ENCODE results near the gene KIAA0232.

KIAA0232 gene

DNA sequence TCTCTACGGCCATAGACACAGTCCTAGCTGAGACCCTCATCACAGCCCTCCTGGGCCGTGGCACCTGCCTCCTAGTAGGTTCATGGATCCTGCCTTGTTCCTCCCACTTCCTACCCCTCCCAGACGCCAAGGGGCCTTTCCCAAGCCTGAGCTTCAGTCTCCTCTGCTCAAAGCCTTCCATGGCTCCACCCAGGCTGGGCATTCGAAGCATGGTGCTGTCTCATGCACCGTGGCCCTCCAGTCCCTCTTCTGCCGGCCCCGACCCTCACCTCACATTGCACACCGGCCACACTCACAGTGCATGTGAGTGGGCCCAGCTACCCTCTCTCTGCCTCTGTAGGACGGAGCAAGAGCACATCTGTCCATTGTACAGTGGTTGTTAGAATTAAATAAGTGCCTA, 21.7 kb upstream of the KIAA0232 start:
- no peak overlapping the region for H3K27ac ChIP-seq
- intact Hi-C loops (cut with DNase I; ENCODE audit: low total_unique reads), result no loop called here
- H3K4me3 ChIP-seq, result no peak overlapping the region
- H3K4me1 ChIP-seq, result peaks cover 0 to 7% (median 0%) of the 10 kb centered on the region in 4 donors
- no peak for DNase-seq
- H3K27me3 ChIP-seq, result no peaks in the 10 kb centered on the region
- no peaks in the 10 kb centered on the region for H3K9me3 ChIP-seq
- H3K36me3 ChIP-seq, result no peaks in the 10 kb centered on the region
- TF ChIP-seq, protein P1, sequence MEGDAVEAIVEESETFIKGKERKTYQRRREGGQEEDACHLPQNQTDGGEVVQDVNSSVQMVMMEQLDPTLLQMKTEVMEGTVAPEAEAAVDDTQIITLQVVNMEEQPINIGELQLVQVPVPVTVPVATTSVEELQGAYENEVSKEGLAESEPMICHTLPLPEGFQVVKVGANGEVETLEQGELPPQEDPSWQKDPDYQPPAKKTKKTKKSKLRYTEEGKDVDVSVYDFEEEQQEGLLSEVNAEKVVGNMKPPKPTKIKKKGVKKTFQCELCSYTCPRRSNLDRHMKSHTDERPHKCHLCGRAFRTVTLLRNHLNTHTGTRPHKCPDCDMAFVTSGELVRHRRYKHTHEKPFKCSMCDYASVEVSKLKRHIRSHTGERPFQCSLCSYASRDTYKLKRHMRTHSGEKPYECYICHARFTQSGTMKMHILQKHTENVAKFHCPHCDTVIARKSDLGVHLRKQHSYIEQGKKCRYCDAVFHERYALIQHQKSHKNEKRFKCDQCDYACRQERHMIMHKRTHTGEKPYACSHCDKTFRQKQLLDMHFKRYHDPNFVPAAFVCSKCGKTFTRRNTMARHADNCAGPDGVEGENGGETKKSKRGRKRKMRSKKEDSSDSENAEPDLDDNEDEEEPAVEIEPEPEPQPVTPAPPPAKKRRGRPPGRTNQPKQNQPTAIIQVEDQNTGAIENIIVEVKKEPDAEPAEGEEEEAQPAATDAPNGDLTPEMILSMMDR (IDR thresholded peaks at IDR 0.05), result no peak

DNA sequence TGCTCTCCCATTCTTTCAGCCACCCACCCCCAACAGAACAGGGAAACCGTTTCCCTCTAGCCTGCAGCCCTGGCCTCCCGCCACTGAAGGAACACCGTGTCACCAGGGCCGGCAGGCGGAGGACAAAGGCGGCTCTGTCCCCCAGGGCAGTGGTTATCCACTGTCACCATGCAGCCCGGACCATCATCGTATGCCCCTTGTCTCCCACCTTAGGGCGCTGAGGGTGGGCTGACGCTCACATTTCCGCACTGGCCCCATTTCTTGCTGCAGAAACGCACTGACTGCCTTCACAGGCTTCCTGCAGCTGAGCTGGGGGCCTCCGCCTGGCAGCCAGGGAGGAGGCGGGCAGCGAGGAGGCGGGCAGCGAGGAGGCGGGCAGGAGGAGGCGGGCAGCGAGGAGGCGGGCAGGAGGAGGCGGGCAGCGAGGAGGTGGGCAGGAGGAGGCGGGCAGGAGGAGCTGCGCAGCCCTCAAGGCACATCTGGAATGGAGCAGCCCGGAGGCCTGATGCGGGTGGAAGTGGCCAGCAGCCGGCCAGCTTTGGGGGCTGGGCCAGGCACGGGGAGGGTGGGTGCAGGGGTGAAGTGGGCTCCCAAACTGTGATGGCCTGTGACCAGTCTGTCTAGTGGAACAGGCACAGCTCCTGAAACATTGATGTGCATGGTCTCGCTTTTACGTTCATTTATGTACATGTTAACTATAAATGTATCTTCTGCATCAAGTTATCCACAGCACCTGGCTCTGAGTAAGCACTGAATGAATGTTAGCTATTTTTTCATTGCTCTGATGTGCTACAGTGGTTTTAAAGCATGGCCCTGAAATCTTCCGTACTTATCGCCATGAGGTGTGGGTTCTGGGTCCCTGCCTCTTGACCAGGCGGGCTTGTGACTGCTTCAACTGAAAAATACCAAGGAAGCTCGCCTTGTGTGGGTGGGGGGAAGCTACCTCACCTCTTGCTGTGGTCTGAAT, 20.6 kb upstream of the KIAA0232 start:
- H3K27me3 ChIP-seq, result no peaks in the 10 kb centered on the region
- intact Hi-C loops (cut with DNase I; ENCODE audit: low total_unique reads), result no loop called here
- TF ChIP-seq, protein P1 (IDR thresholded peaks at IDR 0.05), result no peak
- no peak overlapping the region for H3K27ac ChIP-seq
- peaks cover 0 to 7% (median 0%) of the 10 kb centered on the region in 4 donors for H3K4me1 ChIP-seq
- H3K9me3 ChIP-seq, result no peaks in the 10 kb centered on the region
- H3K4me3 ChIP-seq, result no peak overlapping the region
- no peaks in the 10 kb centered on the region for H3K36me3 ChIP-seq
- DNase-seq, result no peak

DNA sequence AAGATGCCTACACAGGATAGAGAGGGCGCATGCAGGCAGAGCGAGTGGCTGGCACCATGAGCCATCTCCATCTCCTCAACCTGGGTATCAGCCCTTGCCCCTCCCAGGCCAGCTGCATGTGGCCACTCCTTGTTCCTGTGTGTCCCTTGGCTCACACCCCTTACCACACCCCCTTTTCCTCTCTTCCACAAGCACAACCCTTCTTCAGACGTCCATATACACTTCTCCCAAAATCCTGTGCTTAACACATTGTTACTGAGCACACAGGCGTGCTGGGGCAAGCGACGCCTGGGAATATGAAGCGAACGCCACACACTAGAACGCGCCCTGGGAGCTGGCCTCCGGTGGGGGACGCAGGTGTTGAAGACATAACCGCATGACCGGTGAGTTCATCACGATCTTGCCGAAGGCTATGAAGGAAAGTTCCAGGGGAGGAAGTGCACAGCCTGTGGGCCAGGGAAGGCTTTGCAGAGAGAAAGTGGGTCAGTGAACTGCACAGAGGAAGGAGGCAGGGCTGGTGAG, 19.1 kb upstream of the KIAA0232 start:
- TF ChIP-seq, protein P1 (IDR thresholded peaks at IDR 0.05), result no peak
- DNase-seq, result no peak
- H3K4me1 ChIP-seq, result peaks cover 0 to 16% (median 11%) of the 10 kb centered on the region in 4 donors
- no peaks in the 10 kb centered on the region for H3K9me3 ChIP-seq
- H3K27ac ChIP-seq, result no peak overlapping the region
- H3K27me3 ChIP-seq, result no peaks in the 10 kb centered on the region
- H3K36me3 ChIP-seq, result no peaks in the 10 kb centered on the region
- intact Hi-C loops (cut with DNase I; ENCODE audit: low total_unique reads), result no loop called here
- H3K4me3 ChIP-seq, result no peak overlapping the region

DNA sequence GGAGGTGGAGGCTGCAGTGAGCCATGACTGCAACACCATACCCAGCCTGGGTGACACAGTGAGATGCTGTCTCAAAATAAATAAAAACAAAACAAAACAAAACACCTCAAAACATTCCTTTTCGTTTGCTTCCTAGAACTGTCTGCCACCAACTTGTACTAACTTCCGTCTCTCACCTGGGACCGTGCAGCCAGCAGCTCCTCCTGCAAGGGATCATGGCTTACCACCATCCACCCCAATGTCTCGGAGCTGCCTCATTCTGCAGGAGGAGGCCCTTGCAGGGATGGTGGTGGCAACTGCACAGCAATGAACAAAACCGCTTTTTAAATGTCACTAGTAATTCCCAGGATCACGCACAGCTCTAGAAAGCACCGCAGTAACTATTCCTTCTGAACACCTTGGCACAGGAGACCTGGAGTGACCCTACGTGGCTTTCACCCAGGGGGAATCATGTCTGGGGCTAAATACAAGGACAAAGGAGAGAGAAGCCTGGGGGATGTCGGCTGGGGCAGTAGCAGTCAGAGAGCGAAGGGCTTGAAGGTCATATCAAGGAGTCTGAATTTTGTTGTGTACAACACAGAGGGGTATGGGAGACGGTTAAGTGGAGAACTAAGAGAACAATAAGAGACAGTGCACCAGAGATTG, 17.4 kb upstream of the KIAA0232 start:
- intact Hi-C loops (cut with DNase I; ENCODE audit: low total_unique reads), result no loop called here
- no peaks in the 10 kb centered on the region for H3K36me3 ChIP-seq
- no peaks in the 10 kb centered on the region for H3K9me3 ChIP-seq
- H3K4me3 ChIP-seq, result no peak overlapping the region
- no peak overlapping the region for H3K27ac ChIP-seq
- TF ChIP-seq, protein P1 (IDR thresholded peaks at IDR 0.05), result no peak
- no peak for DNase-seq
- no peaks in the 10 kb centered on the region for H3K27me3 ChIP-seq
- peaks cover 0 to 31% (median 25%) of the 10 kb centered on the region in 4 donors for H3K4me1 ChIP-seq

DNA sequence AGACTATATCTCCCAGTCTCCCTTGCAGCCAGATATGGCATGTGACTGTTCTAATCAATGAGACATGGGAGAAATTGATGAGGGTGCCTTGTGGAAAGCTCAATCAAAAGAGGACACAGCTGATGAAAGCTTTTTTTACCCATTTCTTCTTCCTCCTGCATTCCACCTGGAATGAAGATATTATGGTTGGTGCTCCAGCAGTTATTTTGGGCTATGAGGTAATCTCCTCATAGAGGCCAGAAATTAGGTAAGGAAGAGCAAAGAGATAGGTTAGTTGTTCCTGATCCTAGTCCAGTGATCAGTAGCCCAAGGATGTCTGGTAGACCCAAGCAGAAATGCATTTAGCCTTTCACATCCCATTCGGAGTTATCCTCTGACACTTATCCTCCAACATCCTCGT, 16.8 kb upstream of the KIAA0232 start:
- H3K4me3 ChIP-seq, result no peak overlapping the region
- no peak overlapping the region for H3K27ac ChIP-seq
- DNase-seq, result no peak
- TF ChIP-seq, protein P1 (IDR thresholded peaks at IDR 0.05), result no peak
- no peaks in the 10 kb centered on the region for H3K27me3 ChIP-seq
- intact Hi-C loops (cut with DNase I; ENCODE audit: low total_unique reads), result no loop called here
- peaks cover 0 to 37% (median 31%) of the 10 kb centered on the region in 4 donors for H3K4me1 ChIP-seq
- no peaks in the 10 kb centered on the region for H3K9me3 ChIP-seq
- H3K36me3 ChIP-seq, result no peaks in the 10 kb centered on the region

Measured in tibial artery (tissue), 4 donors.